IMR-90 (cell line): ENCODE measurements around the gene NEDD4L. TPM values are rescaled to one million over a fixed set of nuclear protein-coding genes. Genes with fewer than 3 reads are reported as not detected.

Source experiments
- ATAC-seq: fragments of 200-7000 bp; cut with Tn5 transposase; 2 replicates; pipeline ENCODE4 v1.9.1; 2020; ENCODE audit warnings: low read depth, mild to moderate bottlenecking, moderate library complexity
- BruUV-seq: library from RNA; stranded (reverse); fragments of 400-500 nt; replicated peaks from 2 replicates; lab custom pipeline; 2021; lab: Mats Ljungman, UMichigan
- CTCF ChIA-PET: fragments of 300-600 bp; formaldehyde crosslinking; extraction: SDS; loops from one replicate; lab custom pipeline; 2021; ENCODE audit warnings: antibody characterized with exemption; lab: Yijun Ruan, JAX
- POLR2A ChIA-PET: fragments of 300-600 bp; sonication (Branson Sonifier 250); formaldehyde crosslinking; loops from one replicate; lab custom pipeline; 2022; ENCODE audit warnings: antibody characterized with exemption; ENCODE audit not compliant: unreplicated experiment; lab: Charles Lee
- DNase-seq: peaks from one replicate; pipeline ENCODE4 v3.0.0; 2013
- H2AFZ ChIP-seq: replicated peaks from 2 replicates; pipeline ENCODE3; 2013; ENCODE audit warnings: low read length, mild to moderate bottlenecking; ENCODE audit not compliant: poor library complexity
- H2AK5ac ChIP-seq: 2 replicates; pipeline ENCODE4 v1.6.1; 2013; ENCODE audit warnings: low read depth, low read length, inconsistent platforms
- H2AK9ac ChIP-seq: replicated peaks from 2 replicates; pipeline ENCODE3; 2013; ENCODE audit warnings: mild to moderate bottlenecking, low read depth, low read length, moderate library complexity; ENCODE audit not compliant: poor library complexity
- H2BK120ac ChIP-seq: 2 replicates; pipeline ENCODE4 v1.6.1; 2013; ENCODE audit warnings: low read depth, low read length, inconsistent platforms
- H2BK15ac ChIP-seq: 3 replicates; pipeline ENCODE4 v1.6.1; 2013; ENCODE audit warnings: low read depth, low read length, inconsistent platforms
- H2BK20ac ChIP-seq: 2 replicates; pipeline ENCODE4 v1.6.1; 2013; ENCODE audit warnings: low read depth, mild to moderate bottlenecking, inconsistent platforms, low read length, moderate library complexity
- H2BK5ac ChIP-seq: 2 replicates; pipeline ENCODE4 v1.6.1; 2013; ENCODE audit warnings: mild to moderate bottlenecking, low read depth, low read length, inconsistent platforms; ENCODE audit not compliant: poor library complexity, severe bottlenecking
- H3K14ac ChIP-seq: replicated peaks from 2 replicates; pipeline ENCODE4 v1.6.1; 2013; ENCODE audit warnings: low read depth, low read length, inconsistent platforms
- H3K18ac ChIP-seq: 2 replicates; pipeline ENCODE4 v1.6.1; 2013; ENCODE audit warnings: low read depth, low read length, control low read depth
- H3K23ac ChIP-seq: 2 replicates; pipeline ENCODE4 v1.6.1; 2013; ENCODE audit warnings: low read depth, low read length, inconsistent platforms
- H3K27ac ChIP-seq: 2 replicates; pipeline ENCODE4 v1.5.1; 2013; ENCODE audit warnings: mild to moderate bottlenecking, control low read depth, low read length; ENCODE audit not compliant: insufficient read depth
- H3K27me3 ChIP-seq: 2 replicates; pipeline ENCODE4 v1.6.1; 2013; ENCODE audit warnings: low read length; ENCODE audit not compliant: control insufficient read depth, insufficient read depth
- H3K36me3 ChIP-seq: 2 replicates; pipeline ENCODE4 v1.6.1; 2013; ENCODE audit warnings: low read length, mixed read lengths; ENCODE audit not compliant: control insufficient read depth, insufficient read depth
- H3K4ac ChIP-seq: 2 replicates; pipeline ENCODE4 v1.6.1; 2013; ENCODE audit warnings: low read depth, low read length, inconsistent platforms
- H3K4me1 ChIP-seq: 2 replicates; pipeline ENCODE4 v1.6.1; 2013; ENCODE audit warnings: low read length, mixed read lengths; ENCODE audit not compliant: control insufficient read depth, insufficient read depth
- H3K4me2 ChIP-seq: 2 replicates; pipeline ENCODE4 v1.6.1; 2013; ENCODE audit warnings: low read depth, mild to moderate bottlenecking, control low read depth, low read length, moderate library complexity
- H3K4me3 ChIP-seq: 2 replicates; pipeline ENCODE4 v1.5.1; 2013; ENCODE audit warnings: low read depth, mild to moderate bottlenecking, control low read depth, low read length, moderate library complexity; ENCODE audit not compliant: insufficient read depth
- H3K56ac ChIP-seq: 2 replicates; pipeline ENCODE4 v1.6.1; 2013; ENCODE audit warnings: low read length, inconsistent platforms; ENCODE audit not compliant: insufficient read depth; ENCODE audit errors: extremely low read depth
- H3K79me1 ChIP-seq, 2 experiments: 2 replicates each; pipeline ENCODE4 v1.6.1; 2013; ENCODE audit warnings: low read length in 2 of 2, inconsistent platforms in 1 of 2, low read depth in 1 of 2
- H3K9ac ChIP-seq: 2 replicates; pipeline ENCODE4 v1.6.1; 2013; ENCODE audit warnings: low read depth, low read length, control low read depth
- H3K9me1 ChIP-seq: 2 replicates; pipeline ENCODE4 v1.6.1; 2013; ENCODE audit warnings: low read length, inconsistent platforms; ENCODE audit not compliant: insufficient read depth
- H3K9me3 ChIP-seq: 2 replicates; pipeline ENCODE4 v1.6.1; 2013; ENCODE audit warnings: low read length; ENCODE audit not compliant: control insufficient read depth, insufficient read depth
- H4K20me1 ChIP-seq: 2 replicates; pipeline ENCODE4 v1.6.1; 2013; ENCODE audit warnings: low read length, inconsistent platforms; ENCODE audit not compliant: insufficient read depth
- H4K5ac ChIP-seq: 2 replicates; pipeline ENCODE4 v1.6.1; 2013; ENCODE audit warnings: mild to moderate bottlenecking, low read depth, low read length, control low read depth
- H4K8ac ChIP-seq, 2 experiments: 2 replicates each; pipeline ENCODE4 v1.6.1; 2013; ENCODE audit warnings: low read depth in 2 of 2, low read length in 2 of 2, control low read depth in 1 of 2, inconsistent platforms in 1 of 2
- H4K91ac ChIP-seq: 2 replicates; pipeline ENCODE4 v1.6.1; 2013; ENCODE audit warnings: low read depth, low read length, inconsistent platforms; ENCODE audit not compliant: insufficient read depth
- CEBPB ChIP-seq: IDR thresholded peaks from 2 replicates; pipeline ENCODE4 v1.6.1; 2012; ENCODE audit warnings: low read depth, low read length, improper control_type of control experiment
- CHD1 ChIP-seq: IDR thresholded peaks from 2 replicates; pipeline ENCODE4 v1.6.1; 2012; ENCODE audit warnings: low read depth, low read length, improper control_type of control experiment
- FOS ChIP-seq: fragments of 150-350 bp; IDR thresholded peaks from 2 replicates; pipeline ENCODE4 v1.6.1; 2016; ENCODE audit warnings: low read depth, low read length
- MAFK ChIP-seq: IDR thresholded peaks from 2 replicates; pipeline ENCODE4 v1.6.1; 2012; ENCODE audit warnings: low read depth, low read length, improper control_type of control experiment
- MAZ ChIP-seq: IDR thresholded peaks from 2 replicates; pipeline ENCODE4 v1.6.1; 2012; ENCODE audit warnings: low read depth, mild to moderate bottlenecking, low read length, improper control_type of control experiment, moderate library complexity, borderline replicate concordance
- MXI1 ChIP-seq: IDR thresholded peaks from 2 replicates; pipeline ENCODE4 v1.6.1; 2012; ENCODE audit warnings: low read depth, mild to moderate bottlenecking, low read length, moderate library complexity, borderline replicate concordance
- NFE2L2 ChIP-seq: fragments of 150-350 bp; IDR thresholded peaks from 2 replicates; pipeline ENCODE4 v1.6.1; 2016; ENCODE audit warnings: low read depth, mild to moderate bottlenecking, low read length
- POLR2A ChIP-seq: IDR thresholded peaks from 2 replicates; pipeline ENCODE4 v1.6.1; 2012; ENCODE audit warnings: mild to moderate bottlenecking, low read depth, low read length
- RAD21 ChIP-seq: IDR thresholded peaks from 2 replicates; pipeline ENCODE4 v1.6.1; 2012; ENCODE audit warnings: low read length, improper control_type of control experiment
- RFX5 ChIP-seq: IDR thresholded peaks from 2 replicates; pipeline ENCODE4 v1.8.0; 2012; ENCODE audit warnings: low read depth, mild to moderate bottlenecking, low read length, moderate library complexity
- SMC3 ChIP-seq: fragments of 150-350 bp; IDR thresholded peaks from 2 replicates; pipeline ENCODE4 v1.6.1; 2016; ENCODE audit warnings: low read depth, mild to moderate bottlenecking, antibody characterized with exemption, low read length, moderate library complexity
- WGBS, 2 experiments: methylation state at CpG; one replicate each; pipeline versions ENCODE4 v1.1.5 to v1.1.7; 2013; ENCODE audit warnings: missing lambda C conversion rate in 2 of 2; ENCODE audit not compliant: insufficient read length in 1 of 2; ENCODE audit errors: extremely low coverage in 2 of 2; 5-methylcytosine and 5-hydroxymethylcytosine counted together
- dilution Hi-C: fragments of 300-500 bp; cut with HindIII; formaldehyde crosslinking; loops from one replicate; pipeline ENCODE4 v1.14.3; 2018; ENCODE audit warnings: low sequenced_read_pairs; ENCODE audit not compliant: unreplicated experiment
- in situ Hi-C: fragments of 300-500 bp; cut with MboI; formaldehyde crosslinking; loops from 3 replicates; pipeline ENCODE4 v1.14.3; 2019; ENCODE audit warnings: low sequenced_read_pairs, inconsistent platforms, mixed read lengths
- intact Hi-C: fragments of 100-400 bp; cut with micrococcal nuclease; formaldehyde crosslinking; loops from 2 replicates; pipeline ENCODE4 v1.10.0; 2022
- polyA plus RNA-seq, 3 experiments: library from polyadenylated mRNA; depleted of rRNA; stranded (reverse); fragments of >200 nt; gene quantifications; 2 replicates each; pipeline ENCODE4 v1.2.3, GENCODE V29; 2012; ENCODE audit warnings: low replicate concordance in 1 of 3
- total RNA-seq: library from RNA; depleted of rRNA; stranded (reverse); fragments of >200 nt; gene quantifications from 2 replicates; pipeline ENCODE4 v1.2.3, GENCODE V29; 2012
- TF ChIP-seq, protein P1 (sequence below): fragments of 150-350 bp; IDR thresholded peaks from 2 replicates; pipeline ENCODE4 v1.6.1; 2016; ENCODE audit warnings: low read depth, mild to moderate bottlenecking, low read length, moderate library complexity, borderline replicate concordance

NEDD4L gene
- total and polyA plus RNA-seq, 2 of the 4 experiments (the other 2 are of a cell fraction), result 10.0 to 10.9 TPM

DNA sequence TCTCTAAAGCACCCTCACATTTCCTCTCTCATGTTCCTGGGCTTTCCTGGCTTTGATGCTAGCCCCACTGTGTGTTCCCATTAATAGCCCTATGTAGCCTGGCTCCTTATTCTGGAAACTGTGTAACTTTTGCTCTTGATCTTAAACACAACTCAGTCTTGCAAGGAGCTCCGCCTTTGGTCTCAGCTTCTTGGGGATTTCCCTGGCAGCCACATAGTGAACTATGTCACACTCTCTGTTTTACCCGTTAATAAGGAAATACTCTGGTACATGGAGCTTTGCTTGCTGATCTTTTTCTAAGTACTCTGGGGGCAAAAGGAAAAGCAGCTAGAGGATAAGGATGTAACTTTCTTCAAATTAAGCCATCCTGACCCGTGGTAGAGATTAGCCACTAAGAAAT is 259.3 kb downstream of the NEDD4L start:
- no peaks in the 10 kb centered on the region for H4K20me1 ChIP-seq

More for the DNA sequence above, 259.3 kb downstream of the NEDD4L start:
- Histone ChIP-seq H3K27ac (no peak overlapping the region), H4K8ac (no peak overlapping the region), H3K9me1 (no peaks in the 10 kb centered on the region), H3K23ac (no peak overlapping the region), H4K91ac (no peak overlapping the region), H3K4me3 (no peak overlapping the region), H3K9ac (no peak overlapping the region), H3K79me1 (no peaks in the 10 kb centered on the region), H4K5ac (no peak overlapping the region), H3K36me3 (no peaks in the 10 kb centered on the region), H2AFZ (no peak overlapping the region), H2AK5ac (no peak overlapping the region), H2AK9ac (no peak overlapping the region), H3K4me1 (peaks cover 3% of the 10 kb centered on the region), H3K4me2 (no peak overlapping the region), H3K27me3 (peaks cover 15% of the 10 kb centered on the region), H2BK5ac (no peak overlapping the region), H3K4ac (no peak overlapping the region), H3K56ac (no peak overlapping the region), H3K14ac (no peak overlapping the region), H2BK20ac (no peak overlapping the region), H3K9me3 (peaks cover 11% of the 10 kb centered on the region), H2BK15ac (no peak overlapping the region), H3K18ac (no peak overlapping the region), H2BK120ac (no peak overlapping the region)
- in situ Hi-C loops (no loop called here), intact Hi-C loops (no loop called here), dilution Hi-C loops (no loop called here)
- no peak for DNase-seq
- TF ChIP-seq NFE2L2 (no peak), CEBPB (no peak), RAD21 (no peak), MXI1 (no peak), RFX5 (no peak), CHD1 (no peak), MAFK (no peak), SMC3 (no peak), MAZ (no peak), FOS (no peak), POLR2A (no peak)
- TF ChIP-seq, protein P1, sequence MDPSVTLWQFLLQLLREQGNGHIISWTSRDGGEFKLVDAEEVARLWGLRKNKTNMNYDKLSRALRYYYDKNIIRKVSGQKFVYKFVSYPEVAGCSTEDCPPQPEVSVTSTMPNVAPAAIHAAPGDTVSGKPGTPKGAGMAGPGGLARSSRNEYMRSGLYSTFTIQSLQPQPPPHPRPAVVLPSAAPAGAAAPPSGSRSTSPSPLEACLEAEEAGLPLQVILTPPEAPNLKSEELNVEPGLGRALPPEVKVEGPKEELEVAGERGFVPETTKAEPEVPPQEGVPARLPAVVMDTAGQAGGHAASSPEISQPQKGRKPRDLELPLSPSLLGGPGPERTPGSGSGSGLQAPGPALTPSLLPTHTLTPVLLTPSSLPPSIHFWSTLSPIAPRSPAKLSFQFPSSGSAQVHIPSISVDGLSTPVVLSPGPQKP, result no peak
- ATAC-seq, result no peak
- no CpG with 5 or more reads among the region's 3 CpGs for WGBS, 2 experiments
- ChIA-PET CTCF (no interaction called here), POLR2A (interaction anchor here (0.5 kb wide), 1 partner anchor 9 kb away, joined by 3 read pairs; no protein-coding TSS in a partner anchor)
- BruUV-seq, result no TSS peak
